PC-3 (cell line): Measurements from ENCODE around the gene EWSR1. TPM values are rescaled to one million over a fixed set of nuclear protein-coding genes. Genes with fewer than 3 reads are reported as not detected.

Experiments
- ATAC-seq: fragments of 200-7000 bp; cut with Tn5 transposase; 2 replicates; pipeline ENCODE4 v1.9.1; 2020; ENCODE audit warnings: mild to moderate bottlenecking, moderate library complexity
- BruUV-seq: library from RNA; stranded (reverse); fragments of 400-500 nt; replicated peaks from 2 replicates; lab custom pipeline; 2021; lab: Mats Ljungman, UMichigan
- CTCF ChIA-PET: fragments of 300-600 bp; sonication (Branson Sonifier 250); formaldehyde crosslinking; loops from one replicate; lab custom pipeline; 2022; ENCODE audit warnings: antibody characterized with exemption; lab: Charles Lee
- POLR2A ChIA-PET: fragments of 300-600 bp; sonication (Branson Sonifier 250); formaldehyde crosslinking; loops from one replicate; lab custom pipeline; 2022; ENCODE audit warnings: antibody characterized with exemption; ENCODE audit not compliant: unreplicated experiment; lab: Charles Lee
- DNase-seq: peaks from one replicate; pipeline ENCODE4 v3.0.0-alpha.2; 2015
- H2AFZ ChIP-seq: fragments of 300-600 bp; sonication (generic); 2 replicates; pipeline ENCODE4 v1.6.0; 2016; ENCODE audit warnings: antibody characterized with exemption, low read length
- H3F3A ChIP-seq: fragments of 300-600 bp; sonication (generic); one replicate; pipeline ENCODE4 v1.6.0; 2017; ENCODE audit warnings: antibody characterized with exemption, low read length, control low read depth, mild to moderate bottlenecking; ENCODE audit not compliant: unreplicated experiment
- H3K27ac ChIP-seq: fragments of 300-600 bp; sonication (generic); 2 replicates; pipeline ENCODE4 v1.5.1; 2016; ENCODE audit warnings: mild to moderate bottlenecking, low read length
- H3K27me3 ChIP-seq: fragments of 300-600 bp; sonication (generic); 2 replicates; pipeline ENCODE4 v1.6.1; 2016; ENCODE audit warnings: low read length, mixed read lengths
- H3K36me3 ChIP-seq: fragments of 300-600 bp; sonication (generic); 2 replicates; pipeline ENCODE4 v1.6.1; 2016; ENCODE audit warnings: low read depth, mixed run types, low read length, mixed read lengths
- H3K4me1 ChIP-seq: fragments of 300-600 bp; sonication (generic); 2 replicates; pipeline ENCODE4 v1.5.1; 2016; ENCODE audit warnings: low read length; ENCODE audit not compliant: insufficient read depth
- H3K4me2 ChIP-seq: fragments of 300-600 bp; sonication (generic); 2 replicates; pipeline ENCODE4 v1.6.0; 2016; ENCODE audit warnings: low read length
- H3K4me3 ChIP-seq: fragments of 300-600 bp; sonication (generic); 2 replicates; pipeline ENCODE4 v1.5.1; 2016; ENCODE audit warnings: mild to moderate bottlenecking, low read length, mixed read lengths
- H3K79me2 ChIP-seq: fragments of 300-600 bp; sonication (generic); 2 replicates; pipeline ENCODE4 v1.6.1; 2017; ENCODE audit warnings: low read length, mixed read lengths
- H3K9ac ChIP-seq: fragments of 300-600 bp; sonication (generic); 2 replicates; pipeline ENCODE4 v1.6.0; 2016; ENCODE audit warnings: mild to moderate bottlenecking, low read length
- H3K9me2 ChIP-seq: fragments of 300-600 bp; sonication (generic); replicated peaks from 2 replicates; pipeline ENCODE4 v1.6.1; 2016; ENCODE audit warnings: mixed run types, low read length, mixed read lengths
- H3K9me3 ChIP-seq: fragments of 300-600 bp; sonication (generic); 2 replicates; pipeline ENCODE4 v1.6.1; 2016; ENCODE audit warnings: low read length, mixed read lengths
- H4K20me1 ChIP-seq: fragments of 300-600 bp; sonication (generic); 2 replicates; pipeline ENCODE4 v1.6.1; 2016; ENCODE audit warnings: low read length, mixed read lengths
- EZH2 ChIP-seq: fragments of 300-600 bp; sonication (generic); IDR thresholded peaks from one replicate; pipeline ENCODE4 v1.6.1; 2017; ENCODE audit warnings: antibody characterized with exemption, mild to moderate bottlenecking, low read length; ENCODE audit not compliant: unreplicated experiment
- EZH2phosphoT487 ChIP-seq: fragments of 300-600 bp; sonication (generic); IDR thresholded peaks from 2 replicates; pipeline ENCODE4 v1.6.1; 2018; ENCODE audit warnings: mild to moderate bottlenecking, antibody characterized with exemption, low read length, borderline replicate concordance
- intact Hi-C: fragments of 100-400 bp; cut with micrococcal nuclease; formaldehyde crosslinking; loops from 2 replicates; pipeline ENCODE4 v1.9.0; 2023
- total RNA-seq: library from RNA; depleted of rRNA; stranded (reverse); fragments of >200 nt; gene quantifications from 2 replicates; pipeline ENCODE4 v1.2.3, GENCODE V29; 2014
- TF ChIP-seq, protein P1 (sequence below): fragments of 300-600 bp; sonication (generic); conservative IDR thresholded peaks from 2 replicates; pipeline ENCODE4 v1.5.1; 2017; ENCODE audit warnings: antibody characterized with exemption, low read depth, mild to moderate bottlenecking, low read length

Gene EWSR1
- total RNA-seq, 1 experiment from 2014 or later: 288 TPM

DNA sequence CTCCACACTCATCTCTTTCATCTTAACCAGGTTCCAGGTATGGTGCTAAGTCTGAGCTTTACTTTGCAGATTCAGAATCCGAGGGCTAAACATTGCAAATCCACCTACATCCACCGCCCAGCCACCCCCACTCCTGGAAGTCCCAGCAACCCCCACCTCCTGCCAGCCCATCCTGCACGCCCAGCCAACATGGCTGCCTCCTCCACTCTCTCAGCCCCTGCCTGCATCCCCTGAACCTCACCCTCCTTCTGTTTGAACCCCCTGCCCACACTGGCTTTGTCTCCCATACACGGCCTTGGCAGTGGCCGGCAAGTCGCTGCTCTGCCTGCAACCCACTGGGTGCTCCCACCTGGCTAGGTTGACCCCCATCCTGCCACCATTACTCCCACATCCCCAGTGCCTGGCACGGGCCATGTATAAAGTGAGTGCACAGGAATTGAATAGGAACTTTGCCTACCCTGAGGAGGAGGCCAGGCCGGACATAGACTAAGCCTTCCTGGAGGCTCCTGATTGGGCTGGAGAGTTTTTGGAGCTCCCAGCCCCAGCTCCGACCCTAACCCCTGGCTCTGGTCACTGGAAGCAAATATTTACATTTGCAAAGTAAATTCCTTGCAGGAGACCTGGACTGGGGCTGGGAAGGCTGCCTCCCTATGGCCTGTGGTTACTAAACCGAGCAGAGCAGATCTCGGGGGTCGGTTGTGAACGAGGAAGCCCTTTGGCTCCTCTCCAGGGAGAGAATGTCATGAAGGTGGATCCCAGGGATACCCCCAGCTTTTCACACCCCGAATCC lies 48.0 kb upstream of the EWSR1 start:
- H3K9ac ChIP-seq: no peak overlapping the region
- POLR2A ChIA-PET: no interaction called here
- peak; percentile 77 for ATAC-seq
- H3K36me3 ChIP-seq: no peaks in the 10 kb centered on the region
- no peaks in the 10 kb centered on the region for H3K27me3 ChIP-seq
- TF ChIP-seq EZH2phosphoT487 (no peak), EZH2 (no peak)
- TF ChIP-seq, protein P1, sequence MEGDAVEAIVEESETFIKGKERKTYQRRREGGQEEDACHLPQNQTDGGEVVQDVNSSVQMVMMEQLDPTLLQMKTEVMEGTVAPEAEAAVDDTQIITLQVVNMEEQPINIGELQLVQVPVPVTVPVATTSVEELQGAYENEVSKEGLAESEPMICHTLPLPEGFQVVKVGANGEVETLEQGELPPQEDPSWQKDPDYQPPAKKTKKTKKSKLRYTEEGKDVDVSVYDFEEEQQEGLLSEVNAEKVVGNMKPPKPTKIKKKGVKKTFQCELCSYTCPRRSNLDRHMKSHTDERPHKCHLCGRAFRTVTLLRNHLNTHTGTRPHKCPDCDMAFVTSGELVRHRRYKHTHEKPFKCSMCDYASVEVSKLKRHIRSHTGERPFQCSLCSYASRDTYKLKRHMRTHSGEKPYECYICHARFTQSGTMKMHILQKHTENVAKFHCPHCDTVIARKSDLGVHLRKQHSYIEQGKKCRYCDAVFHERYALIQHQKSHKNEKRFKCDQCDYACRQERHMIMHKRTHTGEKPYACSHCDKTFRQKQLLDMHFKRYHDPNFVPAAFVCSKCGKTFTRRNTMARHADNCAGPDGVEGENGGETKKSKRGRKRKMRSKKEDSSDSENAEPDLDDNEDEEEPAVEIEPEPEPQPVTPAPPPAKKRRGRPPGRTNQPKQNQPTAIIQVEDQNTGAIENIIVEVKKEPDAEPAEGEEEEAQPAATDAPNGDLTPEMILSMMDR: no peak
- CTCF ChIA-PET: no interaction called here
- H3K4me2 ChIP-seq: no peak overlapping the region
- no peaks in the 10 kb centered on the region for H3F3A ChIP-seq
- peaks cover 6% of the 10 kb centered on the region; the same call in 1 of the 2 replicates for H3K4me1 ChIP-seq
- H3K9me2 ChIP-seq: no peaks in the 10 kb centered on the region
- no peak overlapping the region for H3K4me3 ChIP-seq
- BruUV-seq: no TSS peak
- H3K9me3 ChIP-seq: no peaks in the 10 kb centered on the region
- peak; percentile 8 for DNase-seq
- no peaks in the 10 kb centered on the region for H4K20me1 ChIP-seq
- H3K79me2 ChIP-seq: no peaks in the 10 kb centered on the region
- intact Hi-C loops: no loop called here
- no peak overlapping the region for H2AFZ ChIP-seq
- H3K27ac ChIP-seq: no peak overlapping the region

GRCh38 chr22:29224121-29224858 lies 43.8 kb upstream of the EWSR1 start:
- Histone ChIP-seq H4K20me1 (no peaks in the 10 kb centered on the region), H3K4me3 (no peak overlapping the region), H3K9me3 (no peaks in the 10 kb centered on the region), H3K27me3 (no peaks in the 10 kb centered on the region), H3K9ac (no peak overlapping the region), H3K27ac (no peak overlapping the region), H3K79me2 (no peaks in the 10 kb centered on the region), H3F3A (no peaks in the 10 kb centered on the region), H2AFZ (no peak overlapping the region), H3K4me1 (peaks cover 6% of the 10 kb centered on the region; the same call in 1 of the 2 replicates), H3K9me2 (no peaks in the 10 kb centered on the region), H3K4me2 (no peak overlapping the region), H3K36me3 (no peaks in the 10 kb centered on the region)
- TF ChIP-seq, protein P1: no peak
- TF ChIP-seq EZH2phosphoT487 (no peak), EZH2 (no peak)
- POLR2A ChIA-PET: no interaction called here
- intact Hi-C loops: no loop called here
- DNase-seq: no peak
- no TSS peak for BruUV-seq
- CTCF ChIA-PET: no interaction called here
- ATAC-seq: no peak
